HCEC 1CT (cell line): ENCODE data around the gene HRH3.

ENCODE experiments used
- DNase-seq: peaks from one replicate; pipeline ENCODE4 v3.0.0-alpha.2; 2017

HRH3 gene

DNA sequence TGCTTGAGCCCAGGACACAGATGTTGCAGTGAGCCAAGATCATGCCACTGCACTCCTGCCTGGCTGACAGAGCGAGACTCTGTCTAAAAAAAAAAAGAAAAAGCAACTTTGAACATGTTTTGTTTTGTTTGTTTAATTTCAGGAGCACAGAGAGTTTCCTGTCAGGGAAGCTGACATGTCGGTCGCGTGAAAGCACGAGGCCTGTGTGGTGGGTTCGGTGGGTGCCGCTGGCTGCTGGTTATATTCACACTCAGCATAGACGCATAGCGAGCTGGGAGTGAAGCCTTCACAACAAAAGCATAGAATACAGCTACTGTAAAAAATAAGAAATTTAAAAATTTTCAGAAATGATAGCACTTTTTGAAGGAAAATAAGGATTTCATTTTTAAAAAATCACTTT, 22.8 kb downstream of the HRH3 start:
- no peak for DNase-seq

DNA sequence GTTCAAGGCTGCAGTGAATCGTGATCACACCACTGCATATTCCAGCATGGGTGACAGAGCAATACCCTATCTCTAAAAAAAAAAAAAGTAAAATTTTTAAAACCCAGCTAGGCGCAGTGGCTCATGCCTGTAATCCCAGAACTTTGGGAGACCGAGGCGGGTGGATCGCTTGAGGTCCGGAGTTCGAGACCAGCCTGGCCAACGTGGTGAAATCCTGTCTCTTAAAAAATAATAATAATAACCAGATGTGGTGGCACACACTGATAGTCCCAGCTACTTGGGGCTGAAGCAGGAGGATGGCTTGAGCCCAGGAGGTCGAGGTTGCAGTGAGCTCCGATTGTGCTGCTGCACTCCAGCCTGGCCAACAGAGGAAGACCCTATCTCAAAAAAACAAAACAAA, 23.8 kb downstream of the HRH3 start:
- DNase-seq: no peak

DNA sequence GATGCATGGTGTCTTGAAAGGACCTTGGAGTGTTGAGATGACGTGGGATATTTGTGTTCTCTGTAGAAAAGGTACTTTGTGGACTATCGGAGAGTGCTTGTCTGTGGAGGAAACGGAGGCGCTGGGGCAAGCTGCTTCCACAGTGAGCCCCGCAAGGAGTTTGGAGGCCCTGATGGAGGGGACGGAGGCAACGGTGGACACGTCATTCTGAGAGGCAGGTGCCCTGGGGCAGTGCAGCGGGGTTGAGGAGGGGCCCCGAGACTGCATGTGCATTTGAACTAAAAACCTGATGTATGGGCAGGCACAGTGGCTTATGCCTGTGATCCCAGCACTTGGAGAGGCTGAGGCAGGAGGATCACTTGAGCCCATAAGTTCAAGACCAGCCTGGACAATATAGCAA, 24.3 kb downstream of the HRH3 start:
- no peak for DNase-seq

DNA sequence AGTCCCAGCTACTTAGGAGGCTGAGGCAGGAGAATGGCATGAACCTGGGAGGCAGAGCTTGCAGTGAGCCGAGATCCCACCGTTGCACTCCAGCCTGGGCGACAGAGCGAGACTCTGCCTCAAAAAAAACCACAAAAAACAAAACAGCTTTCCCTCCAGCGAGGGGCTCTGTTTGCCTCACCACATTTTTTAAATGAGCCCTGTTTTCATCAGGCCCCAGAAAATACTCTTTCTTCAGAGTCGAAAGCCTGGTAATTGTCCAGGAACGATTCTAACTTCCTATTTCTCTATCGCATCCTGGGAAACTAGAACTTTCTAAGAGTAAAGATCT, 25.0 kb downstream of the HRH3 start:
- DNase-seq: no peak

DNA sequence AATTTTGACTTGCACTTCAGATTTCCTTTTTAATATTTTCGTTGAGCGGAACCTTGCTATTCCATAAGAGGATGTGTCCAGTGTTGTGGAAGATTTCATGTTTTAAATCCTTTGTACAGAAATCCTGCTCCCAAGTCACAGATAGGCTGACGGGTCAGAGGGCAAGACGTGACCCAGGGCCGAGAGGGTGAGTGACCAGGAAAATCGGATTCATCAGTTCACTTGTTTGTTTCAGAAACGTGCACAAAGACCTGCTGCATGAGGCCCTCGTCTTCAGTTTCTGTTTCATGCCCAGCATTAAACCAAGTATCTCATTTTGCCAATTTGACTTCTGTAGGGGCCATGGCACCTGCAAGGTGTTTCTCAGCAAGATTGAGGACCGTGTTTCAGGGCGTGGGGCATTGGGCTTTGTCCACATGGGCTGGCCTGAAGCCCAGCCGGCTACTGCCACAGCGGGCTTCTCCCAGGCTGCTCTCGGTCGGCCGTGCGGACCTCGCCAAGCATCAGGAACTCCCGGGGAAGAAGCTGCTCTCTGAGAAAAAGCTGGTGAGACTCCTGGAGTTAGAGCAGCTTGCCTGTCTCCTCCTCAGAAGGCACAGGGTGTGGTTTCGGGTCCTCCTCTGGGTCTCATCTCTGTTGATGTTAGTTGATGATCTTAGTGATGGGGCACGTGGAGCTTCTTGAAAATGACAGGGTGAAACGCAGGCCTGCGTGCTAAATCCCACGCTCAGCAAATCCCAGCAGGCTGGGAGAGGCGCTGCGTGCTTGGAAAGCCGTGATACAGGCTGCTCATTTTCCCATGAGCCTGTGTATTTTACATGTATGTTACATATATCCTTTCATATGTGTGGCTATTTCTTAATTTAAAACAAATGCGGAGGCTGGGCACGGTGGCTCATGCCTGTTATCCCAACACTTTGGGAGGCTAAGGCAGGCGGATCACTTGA, 26.7 kb downstream of the HRH3 start:
- no peak for DNase-seq

DNA sequence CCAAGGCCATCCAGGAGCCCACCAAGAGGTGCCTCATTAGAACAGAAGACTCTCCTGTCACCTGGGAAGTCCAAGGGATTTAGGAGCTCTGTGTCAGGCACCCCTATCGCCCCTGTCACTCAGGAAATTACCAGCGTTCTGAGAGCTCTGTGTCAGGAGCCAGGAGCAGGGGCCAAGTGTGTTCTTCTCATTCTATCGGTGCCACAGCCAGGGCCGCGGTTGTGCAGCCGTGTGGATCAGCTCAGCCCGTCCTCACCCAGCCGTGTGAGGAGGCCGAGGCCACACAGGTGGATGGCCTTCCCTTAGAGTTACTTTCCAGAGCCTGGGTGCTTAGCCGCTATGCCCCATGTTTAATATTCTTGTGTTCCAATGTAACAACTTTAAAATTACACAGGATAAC, 27.4 kb downstream of the HRH3 start:
- DNase-seq: no peak

DNA sequence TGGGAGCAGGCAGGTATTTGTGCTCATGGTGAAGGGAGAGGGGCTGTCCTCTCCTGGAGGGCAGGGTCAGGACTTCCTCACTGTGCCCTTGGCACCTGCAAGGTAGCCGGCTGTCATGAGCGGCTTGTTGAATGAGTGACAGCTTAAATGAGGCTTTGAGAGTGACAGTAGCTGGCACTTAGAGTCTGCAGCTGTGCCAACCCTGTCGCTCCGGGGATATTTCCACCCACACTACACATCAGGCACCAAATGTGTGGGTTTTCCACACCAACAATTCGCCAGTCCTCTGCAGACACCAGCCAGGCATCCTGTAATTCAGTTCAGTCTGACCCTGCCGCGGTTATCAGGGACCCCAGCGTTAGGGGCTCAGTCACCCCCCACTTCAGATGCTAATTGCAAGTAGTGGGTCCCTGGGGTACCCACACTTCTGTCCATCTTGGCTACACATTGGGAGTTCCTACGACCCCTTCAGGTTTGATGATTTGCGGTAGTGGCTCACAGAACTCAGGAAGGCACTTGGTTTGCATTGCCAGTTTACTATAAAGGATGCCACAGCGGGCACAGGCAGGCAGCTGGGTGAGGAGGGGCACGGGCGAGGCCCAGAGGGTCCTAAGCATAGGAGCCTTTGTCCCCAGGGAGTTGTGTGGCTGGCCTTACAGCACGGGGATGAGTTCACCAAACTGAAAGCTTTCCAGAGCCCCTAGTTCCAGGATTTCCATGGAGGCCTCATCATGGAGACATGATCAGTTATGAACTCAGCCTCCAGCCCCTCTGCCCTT, 28.1 kb downstream of the HRH3 start:
- DNase-seq: no peak

DNA sequence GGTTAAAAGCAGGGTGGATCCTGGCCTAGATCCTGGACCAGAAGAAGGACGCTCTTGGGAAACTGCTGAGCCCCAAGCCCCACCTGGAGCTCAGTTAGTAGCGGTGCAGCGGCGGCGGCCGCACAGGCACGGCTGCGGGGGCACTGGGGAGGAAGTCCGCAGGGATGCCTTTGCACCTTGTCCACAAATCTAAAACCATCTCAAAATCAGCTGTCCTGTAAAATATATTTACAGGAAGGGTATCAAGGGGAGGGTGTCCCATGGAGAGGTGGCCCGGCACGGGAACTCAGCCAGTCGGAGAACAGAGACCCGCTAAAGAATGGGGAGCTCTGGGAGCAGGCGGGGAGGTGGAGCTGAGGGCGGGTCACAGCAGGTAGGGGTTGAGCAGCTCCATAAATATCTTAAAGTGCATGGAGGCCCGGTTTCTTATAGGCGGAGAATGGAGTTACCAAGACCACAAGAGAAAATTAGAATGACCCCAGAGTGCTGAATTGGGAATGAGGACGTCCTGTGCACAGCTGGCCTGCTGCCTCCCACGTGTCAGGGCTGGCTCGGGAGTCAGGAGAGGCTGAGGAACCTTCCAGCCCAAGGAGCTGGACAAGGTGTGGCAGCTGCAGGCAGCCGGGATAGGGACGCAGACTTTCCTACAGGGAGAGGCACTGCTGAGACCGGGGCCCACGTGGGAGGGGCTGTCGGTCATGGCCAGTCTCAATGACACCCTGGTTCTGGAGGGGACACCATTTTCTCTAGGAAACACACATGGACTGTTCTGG, 29.3 kb downstream of the HRH3 start:
- DNase-seq: no peak

DNA sequence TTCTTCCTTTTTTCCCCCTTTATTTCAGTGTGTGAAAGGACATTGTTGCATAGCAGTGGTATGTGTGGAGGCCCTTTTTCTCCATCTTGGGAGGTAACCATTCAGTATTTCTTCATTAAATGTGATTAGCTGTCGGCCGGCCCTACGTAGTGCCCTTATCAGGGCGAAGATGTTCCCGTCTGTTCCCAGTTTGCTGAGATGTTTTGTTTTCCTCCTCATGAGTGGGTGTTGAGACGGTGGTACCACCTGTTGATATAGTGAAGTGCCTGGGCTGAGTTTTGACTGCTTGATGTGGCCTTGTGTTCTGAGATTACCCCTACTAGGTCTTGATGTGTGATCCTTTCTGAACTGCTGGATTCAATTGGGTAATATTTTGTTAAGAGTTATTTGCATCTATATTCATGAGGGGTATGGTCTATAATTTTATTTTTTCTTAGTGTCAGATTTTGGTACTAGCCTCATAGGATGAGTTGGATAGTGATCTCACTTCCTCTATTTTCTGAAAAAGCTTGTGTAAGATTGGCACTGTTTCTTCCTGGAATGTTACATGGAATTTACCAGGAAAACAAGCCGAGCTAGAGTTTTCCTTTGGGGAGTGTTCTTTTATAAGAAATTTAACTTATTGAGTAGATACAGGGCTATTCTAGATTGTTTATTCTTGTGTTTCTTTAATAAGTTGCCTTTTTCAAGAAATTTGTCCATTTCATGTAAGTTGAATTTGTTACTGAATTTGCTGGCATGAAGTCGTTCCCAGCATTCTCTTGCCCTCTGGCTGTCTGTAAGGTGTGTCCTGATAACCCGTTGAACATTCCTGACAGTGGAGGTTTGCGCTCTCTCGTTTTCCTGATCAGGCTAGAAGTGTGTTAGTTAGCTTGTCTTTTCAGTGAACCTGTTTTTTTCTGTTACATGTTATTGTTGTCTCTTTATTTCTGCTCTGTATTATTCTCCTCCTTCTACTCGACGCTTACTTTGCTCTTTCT, 32.9 kb downstream of the HRH3 start:
- DNase-seq: peak; percentile 7

DNA sequence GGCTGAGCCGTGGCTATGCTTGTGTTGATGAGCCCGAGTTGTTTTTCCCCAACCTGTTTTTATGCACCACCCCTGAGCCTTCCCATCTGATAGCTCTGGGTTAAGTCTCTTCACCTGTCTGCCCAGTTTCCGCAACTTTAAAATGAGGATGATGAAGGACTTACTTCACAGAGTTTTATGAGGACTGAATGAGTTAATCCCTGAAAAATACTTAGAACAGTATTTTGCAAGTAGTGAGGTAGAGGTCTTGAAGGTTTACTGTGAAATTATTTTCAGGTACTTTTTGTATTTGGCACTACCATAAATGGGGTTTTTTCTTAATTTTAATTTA, 34.0 kb downstream of the HRH3 start:
- DNase-seq: no peak

DNA sequence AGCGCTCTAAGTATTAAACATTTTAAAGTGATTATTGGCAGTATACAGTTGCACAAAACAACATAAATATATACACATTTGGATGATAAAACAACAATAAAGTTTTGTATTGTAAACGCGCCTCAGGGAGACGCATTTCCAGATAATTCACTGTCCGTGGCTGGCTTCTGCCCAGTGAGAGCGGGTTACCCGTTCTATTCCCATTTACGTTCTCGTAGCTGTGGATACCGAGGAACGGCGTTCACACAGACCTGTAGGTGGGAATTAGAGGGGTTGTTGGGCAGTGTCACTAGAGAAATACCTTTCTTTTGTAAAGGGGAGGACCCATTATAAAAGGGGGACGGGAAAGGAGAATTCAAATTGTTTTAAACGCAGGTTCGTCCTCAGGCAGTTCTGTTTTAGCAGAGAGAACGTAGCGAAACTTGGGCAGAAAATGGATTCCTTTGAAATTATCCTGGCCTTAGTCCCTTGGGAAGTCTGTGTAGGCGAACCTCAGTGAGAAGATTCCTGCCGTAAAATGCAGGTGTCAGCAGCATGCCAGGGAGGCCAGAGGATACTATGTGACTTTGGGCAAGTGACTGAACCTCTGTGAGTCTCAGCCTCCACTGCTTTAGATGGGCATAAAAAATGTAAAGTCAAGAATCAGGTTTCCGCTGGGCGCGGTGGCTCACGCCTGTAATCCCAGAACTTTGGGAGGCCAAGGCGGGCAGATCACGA, 36.5 kb downstream of the HRH3 start:
- no peak for DNase-seq

DNA sequence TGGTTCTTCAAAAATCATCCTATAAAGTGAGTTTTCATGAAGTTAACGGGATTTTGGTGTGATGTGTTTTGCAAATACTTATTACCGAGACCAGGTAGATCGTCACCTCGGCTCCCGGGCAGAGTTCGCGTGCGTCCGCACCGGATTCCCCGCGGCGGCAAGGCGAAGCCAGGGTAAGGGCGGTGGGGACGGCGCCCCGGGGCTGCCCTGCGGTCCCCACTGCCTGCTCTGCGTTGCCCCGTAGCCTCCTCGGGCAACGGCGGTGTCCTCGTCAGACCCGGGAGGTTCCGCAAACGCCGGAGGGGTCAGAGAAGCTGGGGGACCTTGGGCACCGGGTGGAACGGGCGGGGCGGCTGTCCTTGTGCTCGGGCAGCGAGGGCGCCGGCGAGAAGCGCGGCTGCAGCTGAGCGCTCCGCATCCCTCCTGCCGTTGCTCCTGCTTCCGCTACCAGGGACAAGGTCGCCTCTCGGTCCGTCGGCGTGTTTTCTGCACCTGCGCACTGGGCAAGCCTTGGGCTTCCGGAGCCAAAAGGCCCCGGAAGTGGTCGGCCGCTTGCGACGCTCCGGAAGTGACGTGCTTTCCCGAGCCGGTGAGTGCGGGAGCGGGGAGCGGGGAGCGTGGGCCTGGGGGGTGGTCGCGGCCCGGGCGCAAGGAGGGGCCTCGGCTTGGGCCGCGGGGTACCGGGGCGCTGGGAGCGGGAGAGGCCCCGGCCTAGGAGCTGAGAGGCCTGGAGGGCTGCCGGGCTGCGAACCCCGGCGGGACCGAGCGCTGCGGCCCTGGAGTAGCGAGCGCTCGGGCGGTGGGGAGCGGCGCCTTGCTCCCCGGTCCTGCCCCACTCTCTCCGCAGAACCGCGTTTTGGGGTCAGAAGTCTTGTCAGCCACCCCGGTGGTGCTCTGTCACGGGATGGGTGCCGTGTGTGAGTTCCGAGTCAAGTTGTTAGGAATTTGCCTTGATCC, 37.3 kb downstream of the HRH3 start, which contains the start of gene MTG2:
Gene MTG2 (plus strand): TSS at position 560 of the 957 bp plus-strand sequence. CDS start 10,393 bp downstream, outside the sequence.
- DNase-seq: peak; percentile 94

DNA sequence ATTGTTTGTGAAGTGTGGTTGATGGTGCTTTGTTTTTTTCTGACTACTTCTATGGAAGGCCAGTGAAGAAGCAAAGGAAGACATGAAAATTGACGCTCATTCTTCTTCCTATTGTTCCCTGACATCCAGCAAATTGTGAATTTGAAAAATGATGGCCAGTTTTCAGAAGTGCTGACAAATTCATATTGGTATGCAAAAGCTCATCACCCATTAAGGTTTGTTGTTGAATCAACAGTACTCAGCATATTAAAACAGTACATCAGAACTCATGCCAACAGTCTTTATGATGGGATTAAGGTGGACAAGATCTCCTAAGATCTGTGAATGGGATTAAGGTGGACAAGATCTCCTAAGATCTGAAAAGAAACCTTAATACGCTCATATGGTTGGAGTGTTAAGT, 38.3 kb downstream of the HRH3 start:
- DNase-seq: no peak

DNA sequence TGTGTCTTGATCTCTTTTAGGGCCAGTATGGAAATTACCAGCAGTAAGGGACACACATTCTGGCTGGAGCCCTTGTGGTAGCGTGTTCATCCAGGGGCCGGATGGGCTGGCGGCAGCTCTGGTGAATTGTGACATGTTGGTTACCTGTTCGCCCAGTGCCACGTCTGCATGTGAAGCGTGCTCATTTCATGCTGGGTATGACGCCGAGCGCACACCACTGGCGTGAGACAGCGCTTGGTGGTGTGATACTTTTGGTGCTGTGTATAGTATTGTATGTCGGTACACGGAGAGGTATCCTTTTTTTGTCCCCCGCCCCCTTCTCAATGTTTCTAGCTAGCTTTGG, 40.9 kb downstream of the HRH3 start:
- no peak for DNase-seq

DNA sequence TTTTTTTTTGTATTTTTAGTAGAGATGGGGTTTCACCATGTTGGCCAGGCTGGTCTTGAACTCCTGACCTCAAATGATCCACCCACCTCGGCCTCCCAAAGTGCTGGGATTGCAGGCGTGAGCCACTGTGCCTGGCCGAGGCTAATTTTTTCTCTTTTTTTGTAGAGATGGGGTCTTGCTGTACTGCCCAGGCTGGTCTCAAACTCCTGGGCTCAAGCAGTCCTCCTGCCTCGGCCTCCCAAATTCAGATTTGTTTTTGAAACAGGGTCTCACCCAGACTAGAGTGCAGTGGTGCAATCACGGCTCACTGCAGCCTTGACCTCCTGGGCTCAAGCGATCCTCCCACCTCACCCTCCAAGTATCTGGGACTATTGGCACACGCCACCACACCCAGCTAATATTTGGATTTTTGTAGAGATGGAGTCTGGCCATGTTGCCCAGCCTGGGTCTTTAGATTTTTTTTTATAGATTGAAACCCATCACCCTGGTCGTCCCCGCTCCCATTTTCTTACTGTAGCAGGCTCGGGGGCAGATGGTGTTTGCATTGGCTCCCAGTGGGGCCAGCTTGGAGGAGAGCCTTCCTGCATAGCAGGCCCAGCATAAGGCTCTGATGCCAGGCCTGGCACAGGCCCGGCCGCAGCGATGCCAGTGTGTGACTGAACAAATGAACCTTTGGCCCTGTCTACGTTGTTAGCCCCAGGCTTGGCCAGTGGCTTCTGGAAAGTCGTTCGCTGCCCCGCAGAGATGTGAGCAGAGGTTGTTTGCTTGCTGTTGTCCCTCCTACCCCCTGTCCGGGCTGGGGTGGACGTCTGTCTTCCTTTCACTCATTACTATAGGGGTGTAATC, 41.5 kb downstream of the HRH3 start:
- no peak for DNase-seq

DNA sequence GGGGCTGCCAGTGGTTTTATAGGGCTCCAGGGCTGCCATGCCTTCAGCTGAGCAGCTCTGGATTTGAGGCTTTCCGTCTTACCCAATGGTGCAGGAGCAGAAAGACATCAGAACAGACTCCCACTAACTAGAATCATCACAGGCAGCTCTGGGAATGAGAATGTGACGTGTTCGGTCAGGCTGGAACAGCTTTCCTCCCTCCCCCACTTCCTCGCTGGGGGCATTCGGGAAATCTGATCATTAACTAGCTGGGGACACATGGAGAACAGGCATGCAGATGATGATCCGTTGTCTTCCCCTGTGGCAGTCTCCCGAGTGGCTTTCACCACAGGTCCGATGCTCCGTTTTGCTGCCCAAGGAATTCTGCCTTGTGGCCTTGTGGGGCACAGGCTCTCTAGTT, 42.8 kb downstream of the HRH3 start:
- no peak for DNase-seq

DNA sequence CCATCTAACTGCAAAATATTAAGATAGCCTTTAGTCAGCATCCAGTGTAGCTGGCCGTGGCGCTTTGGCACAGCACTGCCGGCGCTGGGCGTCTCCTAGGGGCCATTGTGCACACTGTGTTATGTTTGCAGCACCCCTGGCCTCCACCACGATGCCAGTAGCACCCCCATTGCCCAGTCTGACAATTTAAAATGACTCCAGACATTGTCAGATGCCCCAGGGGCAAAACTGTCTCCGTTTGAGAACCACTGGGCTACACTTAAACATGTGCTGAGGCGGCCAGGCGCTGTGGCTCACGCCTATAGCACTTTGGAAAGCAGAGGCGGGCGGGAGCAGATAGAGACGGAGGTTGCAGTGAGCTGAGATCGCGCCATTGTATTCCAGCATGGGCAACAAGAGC, 43.2 kb downstream of the HRH3 start:
- no peak for DNase-seq

DNA sequence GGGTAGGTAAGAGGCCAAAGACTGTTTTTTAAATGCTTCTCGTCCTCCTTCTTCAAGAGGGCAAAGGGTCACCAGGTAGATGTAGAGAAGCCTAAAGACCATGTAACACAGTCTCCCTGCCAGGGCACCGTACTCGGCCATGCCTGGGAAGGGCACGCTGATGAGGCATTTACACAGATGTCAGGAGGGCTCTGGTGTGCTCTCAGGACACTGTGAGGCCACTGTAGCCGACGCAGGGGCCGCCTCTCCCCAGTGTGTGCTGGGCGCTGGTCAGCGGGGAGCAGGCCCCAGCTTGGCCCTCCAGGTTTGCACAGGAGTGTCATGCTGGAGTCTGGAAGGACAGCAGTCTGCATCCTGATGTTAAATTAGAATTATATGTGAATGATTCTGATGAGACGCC, 44.4 kb downstream of the HRH3 start:
- no peak for DNase-seq

DNA sequence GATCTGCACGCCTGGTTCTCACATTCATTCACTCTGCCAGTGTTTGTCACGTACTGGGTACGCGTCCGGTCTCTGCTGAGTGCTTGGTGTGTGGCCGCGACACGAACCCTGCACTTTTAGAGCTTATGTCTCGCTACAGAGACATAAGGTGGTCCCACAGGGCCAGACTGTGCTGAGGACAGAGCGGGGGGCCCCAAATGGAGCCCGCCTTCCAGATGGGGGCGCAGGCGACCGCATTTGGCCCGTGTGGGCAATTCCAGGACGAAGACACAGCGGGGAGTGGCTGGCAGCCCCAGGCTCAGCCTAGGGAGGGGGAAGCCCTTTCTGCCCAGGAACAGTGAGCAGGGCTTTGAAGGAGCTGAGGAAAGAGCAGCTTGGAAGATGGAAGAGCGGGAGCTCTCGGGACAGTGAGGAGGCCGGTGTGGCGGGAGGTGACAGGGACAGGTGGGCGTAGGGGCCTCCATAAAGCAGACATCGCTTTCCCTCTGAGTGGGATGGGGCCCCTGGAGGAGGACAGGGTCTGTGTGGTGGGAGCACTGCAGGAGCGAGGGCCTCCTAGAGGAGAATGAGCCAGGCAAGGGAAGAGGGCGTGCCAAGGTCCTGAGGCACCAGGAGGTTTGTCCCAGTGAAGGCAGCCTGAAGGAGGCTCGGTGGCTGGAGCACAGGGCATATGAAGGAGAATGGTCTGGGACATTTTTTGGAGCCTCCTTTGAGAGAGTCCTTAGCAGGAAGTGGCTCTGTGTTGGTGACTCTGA, 45.0 kb downstream of the HRH3 start:
- DNase-seq: no peak
